Adipocyte (in vitro differentiated cells): ENCODE data around the gene BRCA1.
A peak's percentile ranks its signal among the peaks of the same experiment; 100 is the strongest.
"Not testable (repeated sequence)": the region's sequence is repeated elsewhere in the genome, so short reads cannot be mapped to it uniquely, and the experiment has no call there.

ENCODE experiments used
- DNase-seq: peaks from one replicate; pipeline ENCODE4 v3.0.0-alpha.2; 2015; ENCODE audit warnings: low read depth
- H3K27me3 ChIP-seq: replicated peaks from 2 replicates; pipeline ENCODE4 v1.7.0; 2013; ENCODE audit warnings: mild to moderate bottlenecking, low read length, moderate library complexity; ENCODE audit not compliant: control insufficient read depth, insufficient read depth
- H3K36me3 ChIP-seq: 2 replicates; pipeline ENCODE4 v1.7.0; 2013; ENCODE audit warnings: low read length, mild to moderate bottlenecking, moderate library complexity; ENCODE audit not compliant: control insufficient read depth, insufficient read depth, severe bottlenecking
- H3K4me1 ChIP-seq: 2 replicates; pipeline ENCODE4 v1.7.0; 2013; ENCODE audit warnings: mild to moderate bottlenecking, low read length, moderate library complexity; ENCODE audit not compliant: control insufficient read depth, insufficient read depth
- H3K4me3 ChIP-seq: 2 replicates; pipeline ENCODE4 v1.7.0; 2013; ENCODE audit warnings: mild to moderate bottlenecking, low read length, moderate library complexity
- H3K9ac ChIP-seq: 2 replicates; pipeline ENCODE4 v1.7.0; 2013; ENCODE audit warnings: mild to moderate bottlenecking, low read length, moderate library complexity
- H3K9me3 ChIP-seq: 2 replicates; pipeline ENCODE4 v1.7.0; 2013; ENCODE audit warnings: mild to moderate bottlenecking, low read length, moderate library complexity; ENCODE audit not compliant: control insufficient read depth

The BRCA1 gene

GRCh38 chr17:43129671-43130010 lies 4.5 kb upstream of the BRCA1 start:
- Histone ChIP-seq H3K9me3 (no peaks in the 10 kb centered on the region), H3K27me3 (no peaks in the 10 kb centered on the region), H3K9ac (no peak overlapping the region), H3K36me3 (peaks cover 27% of the 10 kb centered on the region), H3K4me1 (peaks cover 11% of the 10 kb centered on the region), H3K4me3 (no peak overlapping the region)
- DNase-seq, result no peak

- not testable (repeated sequence) for DNase-seq, H3K27me3 ChIP-seq, H3K9ac ChIP-seq, H3K4me3 ChIP-seq, H3K9me3 ChIP-seq
- Histone ChIP-seq H3K4me1 (peaks cover 11% of the 10 kb centered on the region), H3K36me3 (peaks cover 11% of the 10 kb centered on the region)
Observed at GRCh38 chr17:43127333-43127876, 2.2 kb upstream of the BRCA1 start.

- Histone ChIP-seq H3K9ac (no peak overlapping the region), H3K4me3 (no peak overlapping the region), H3K9me3 (no peaks in the 10 kb centered on the region), H3K4me1 (peaks cover 11% of the 10 kb centered on the region), H3K36me3 (peaks cover 8% of the 10 kb centered on the region), H3K27me3 (no peaks in the 10 kb centered on the region)
- no peak for DNase-seq
Observed at GRCh38 chr17:43126911-43127290, 1.7 kb upstream of the BRCA1 start.

GRCh38 chr17:43125967-43126910 lies 1.1 kb upstream of the BRCA1 start:
- H3K4me1 ChIP-seq, result peaks cover 11% of the 10 kb centered on the region
- DNase-seq, result no peak
- H3K9me3 ChIP-seq, result no peaks in the 10 kb centered on the region
- peaks cover 7% of the 10 kb centered on the region for H3K36me3 ChIP-seq
- H3K4me3 ChIP-seq, result peak overlapping the region; percentile 92
- H3K9ac ChIP-seq, result peak overlapping the region; percentile 87
- no peaks in the 10 kb centered on the region for H3K27me3 ChIP-seq

GRCh38 chr17:43118679-43119615 lies 6.2 kb downstream of the BRCA1 start:
- no peak for DNase-seq
- Histone ChIP-seq H3K36me3 (no peaks in the 10 kb centered on the region), H3K27me3 (no peaks in the 10 kb centered on the region), H3K9ac (no peak overlapping the region), H3K4me1 (no peaks in the 10 kb centered on the region), H3K9me3 (no peaks in the 10 kb centered on the region), H3K4me3 (no peak overlapping the region)

- no peaks in the 10 kb centered on the region for H3K9me3 ChIP-seq
- no peaks in the 10 kb centered on the region for H3K4me1 ChIP-seq
- DNase-seq, result peak; percentile 57
- no peaks in the 10 kb centered on the region for H3K36me3 ChIP-seq
- H3K27me3 ChIP-seq, result no peaks in the 10 kb centered on the region
- H3K9ac ChIP-seq, result no peak overlapping the region
- H3K4me3 ChIP-seq, result no peak overlapping the region
Observed at GRCh38 chr17:43114151-43114552, 11.0 kb downstream of the BRCA1 start.

- Histone ChIP-seq H3K9me3 (no peaks in the 10 kb centered on the region), H3K9ac (no peak overlapping the region), H3K4me3 (no peak overlapping the region), H3K36me3 (no peaks in the 10 kb centered on the region), H3K27me3 (no peaks in the 10 kb centered on the region), H3K4me1 (no peaks in the 10 kb centered on the region)
- no peak for DNase-seq
Observed at GRCh38 chr17:43106552-43106951, 18.6 kb downstream of the BRCA1 start.

- no peak for DNase-seq
- Histone ChIP-seq H3K27me3 (no peaks in the 10 kb centered on the region), H3K36me3 (no peaks in the 10 kb centered on the region), H3K9ac (no peak overlapping the region), H3K4me3 (no peak overlapping the region), H3K4me1 (no peaks in the 10 kb centered on the region), H3K9me3 (no peaks in the 10 kb centered on the region)
Observed at GRCh38 chr17:43105146-43105545, 20.0 kb downstream of the BRCA1 start.

- H3K27me3 ChIP-seq, result no peaks in the 10 kb centered on the region
- no peaks in the 10 kb centered on the region for H3K9me3 ChIP-seq
- H3K4me1 ChIP-seq, result no peaks in the 10 kb centered on the region
- H3K36me3 ChIP-seq, result no peaks in the 10 kb centered on the region
- no peak overlapping the region for H3K9ac ChIP-seq
- H3K4me3 ChIP-seq, result no peak overlapping the region
- no peak for DNase-seq
Observed at GRCh38 chr17:43104665-43105064, 20.5 kb downstream of the BRCA1 start.

- not testable (repeated sequence) for DNase-seq, H3K4me3 ChIP-seq, H3K9ac ChIP-seq, H3K36me3 ChIP-seq, H3K9me3 ChIP-seq, H3K27me3 ChIP-seq
- peaks cover 38% of the 10 kb centered on the region for H3K4me1 ChIP-seq
Observed at GRCh38 chr17:43095364-43095763, 29.8 kb downstream of the BRCA1 start.
